ENCODE measurements around the gene ARHGEF17. TPM values are rescaled to one million over a fixed set of nuclear protein-coding genes. Genes with fewer than 3 reads are reported as not detected.
A peak's percentile ranks its signal among the peaks of the same experiment; 100 is the strongest.

The ARHGEF17 gene
- total and polyA plus RNA-seq, 4 experiments from 2014 or later = 0.23 TPM; not detected in 3

- Mint-ChIP-seq H3K27ac (no peak overlapping the region), H3K4me3 (no peak overlapping the region), H3K36me3 (no peaks in the 10 kb centered on the region), H3K27me3 (peaks cover 0 to 7% of the 10 kb centered on the region in 2 donors), H3K9me3 (peaks cover 0 to under 1% (median 0%) of the 10 kb centered on the region in 8 donors), H3K4me1 (no peaks in the 10 kb centered on the region)
- Histone ChIP-seq H3K4me1 (ENCODE audit: insufficient read depth, low read length) (no peaks in the 10 kb centered on the region), H3K27me3 (ENCODE audit: insufficient read depth, low read length) (no peaks in the 10 kb centered on the region), H3K27ac (ENCODE audit: low read depth, low read length) (no peak overlapping the region), H3K4me3 (ENCODE audit: low read length in 2 of 2) (no peak overlapping the region), H3K9me3 (ENCODE audit: control insufficient read depth in 1 of 2, low read length in 2 of 2) (no peaks in the 10 kb centered on the region), H3K36me3 (ENCODE audit: insufficient read depth, low read length) (no peaks in the 10 kb centered on the region)
- DNase-seq = no peak
- ChIA-PET CTCF (ENCODE audit: partially characterized antibody) (interaction anchor here (3.1 kb wide), 1 partner anchor 10 kb away, joined by 11 read pairs; no protein-coding TSS in a partner anchor), POLR2A (ENCODE audit: partially characterized antibody) (no interaction called here)
- intact Hi-C loops (cut with micrococcal nuclease) = no loop called here
Measured at GRCh38 chr11:73345481-73346160, 37.5 kb downstream of the ARHGEF17 start.

GRCh38 chr11:73346186-73346935 lies 38.3 kb downstream of the ARHGEF17 start:
- Histone ChIP-seq H3K36me3 (ENCODE audit: insufficient read depth, low read length) (no peaks in the 10 kb centered on the region), H3K27ac (ENCODE audit: low read depth, low read length) (no peak overlapping the region), H3K4me1 (ENCODE audit: insufficient read depth, low read length) (no peaks in the 10 kb centered on the region), H3K4me3 (ENCODE audit: low read length in 2 of 2) (no peak overlapping the region), H3K27me3 (ENCODE audit: insufficient read depth, low read length) (no peaks in the 10 kb centered on the region), H3K9me3 (ENCODE audit: control insufficient read depth in 1 of 2, low read length in 2 of 2) (no peaks in the 10 kb centered on the region)
- ChIA-PET POLR2A (ENCODE audit: partially characterized antibody) (no interaction called here), CTCF (ENCODE audit: partially characterized antibody) (interaction anchor here (3.1 kb wide), 1 partner anchor 11 kb away, joined by 11 read pairs; no protein-coding TSS in a partner anchor)
- no peak for DNase-seq
- Mint-ChIP-seq H3K27me3 (peaks cover 0 to 7% of the 10 kb centered on the region in 2 donors), H3K27ac (no peak overlapping the region), H3K4me1 (peaks cover 0 to 4% (median 2%) of the 10 kb centered on the region in 4 donors), H3K36me3 (no peaks in the 10 kb centered on the region), H3K4me3 (no peak overlapping the region), H3K9me3 (peaks cover 0 to 2% (median 0%) of the 10 kb centered on the region in 8 donors)
- intact Hi-C loops (cut with micrococcal nuclease) = no loop called here

GRCh38 chr11:73347067-73347466 lies 39.0 kb downstream of the ARHGEF17 start:
- Mint-ChIP-seq H3K4me1 (peaks cover 0 to 6% (median 2%) of the 10 kb centered on the region in 4 donors), H3K9me3 (peaks cover 0 to 2% (median 0%) of the 10 kb centered on the region in 8 donors)

GRCh38 chr11:73348838-73349237 lies 40.8 kb downstream of the ARHGEF17 start:
- no peaks in the 10 kb centered on the region for H3K27me3 ChIP-seq (ENCODE audit: insufficient read depth, low read length)
- Mint-ChIP-seq H3K36me3 (no peaks in the 10 kb centered on the region), H3K4me1 (peaks cover 0 to 6% (median 2%) of the 10 kb centered on the region in 4 donors), H3K4me3 (no peak overlapping the region), H3K27me3 (peaks cover 0 to 7% of the 10 kb centered on the region in 2 donors), H3K27ac (peak overlapping the region in 1 of 7 donors; percentile 29), H3K9me3 (peaks cover 0 to 2% (median 0%) of the 10 kb centered on the region in 8 donors)
- no peak overlapping the region for H3K4me3 ChIP-seq (ENCODE audit: low read length in 2 of 2)
- H3K36me3 ChIP-seq (ENCODE audit: insufficient read depth, low read length) = no peaks in the 10 kb centered on the region
- POLR2A ChIA-PET (ENCODE audit: partially characterized antibody) = interaction anchor here (0.8 kb wide), 1 partner anchor 45 kb away, joined by 4 read pairs; no protein-coding TSS in a partner anchor
- intact Hi-C loops (cut with micrococcal nuclease) = no loop called here
- no peak for DNase-seq
- no peak overlapping the region for H3K27ac ChIP-seq (ENCODE audit: low read depth, low read length)
- no peaks in the 10 kb centered on the region for H3K9me3 ChIP-seq (ENCODE audit: control insufficient read depth in 1 of 2, low read length in 2 of 2)
- CTCF ChIA-PET (ENCODE audit: partially characterized antibody) = interaction anchor here (1.0 to 7.1 kb wide), 6 partner anchors 12 to 313 kb away, joined by 3 to 319 read pairs (median 5); no protein-coding TSS in a partner anchor
- H3K4me1 ChIP-seq (ENCODE audit: insufficient read depth, low read length) = no peaks in the 10 kb centered on the region

More at GRCh38 chr11:73347067-73347466, 39.0 kb downstream of the ARHGEF17 start:
- intact Hi-C loops (cut with micrococcal nuclease) = no loop called here
- Histone ChIP-seq H3K27me3 (ENCODE audit: insufficient read depth, low read length) (no peaks in the 10 kb centered on the region), H3K9me3 (ENCODE audit: control insufficient read depth in 1 of 2, low read length in 2 of 2) (no peaks in the 10 kb centered on the region), H3K36me3 (ENCODE audit: insufficient read depth, low read length) (no peaks in the 10 kb centered on the region), H3K4me1 (ENCODE audit: insufficient read depth, low read length) (no peaks in the 10 kb centered on the region), H3K4me3 (ENCODE audit: low read length in 2 of 2) (no peak overlapping the region), H3K27ac (ENCODE audit: low read depth, low read length) (no peak overlapping the region)
- Mint-ChIP-seq H3K27me3 (peaks cover 0 to 7% of the 10 kb centered on the region in 2 donors), H3K4me3 (no peak overlapping the region), H3K36me3 (no peaks in the 10 kb centered on the region), H3K27ac (no peak overlapping the region)
- ChIA-PET POLR2A (ENCODE audit: partially characterized antibody) (no interaction called here), CTCF (ENCODE audit: partially characterized antibody) (interaction anchor here (1.7 to 7.1 kb wide), 2 partner anchors 12 to 43 kb away, joined by 5 to 319 read pairs; no protein-coding TSS in a partner anchor)
- no peak for DNase-seq

GRCh38 chr11:73349633-73350032 lies 41.6 kb downstream of the ARHGEF17 start:
- Histone ChIP-seq H3K9me3 (ENCODE audit: control insufficient read depth in 1 of 2, low read length in 2 of 2) (no peaks in the 10 kb centered on the region), H3K27ac (ENCODE audit: low read depth, low read length) (no peak overlapping the region), H3K27me3 (ENCODE audit: insufficient read depth, low read length) (no peaks in the 10 kb centered on the region), H3K4me3 (ENCODE audit: low read length in 2 of 2) (no peak overlapping the region), H3K36me3 (ENCODE audit: insufficient read depth, low read length) (no peaks in the 10 kb centered on the region), H3K4me1 (ENCODE audit: insufficient read depth, low read length) (no peaks in the 10 kb centered on the region)
- H3K4me3 Mint-ChIP-seq = no peak overlapping the region
- peaks cover 0 to 7% of the 10 kb centered on the region in 2 donors for H3K27me3 Mint-ChIP-seq
- H3K9me3 Mint-ChIP-seq = peaks cover 0 to 2% (median 0%) of the 10 kb centered on the region in 8 donors
- H3K27ac Mint-ChIP-seq = peak overlapping the region in 1 of 7 donors; percentile 42
- no peaks in the 10 kb centered on the region for H3K36me3 Mint-ChIP-seq
- CTCF ChIA-PET (ENCODE audit: partially characterized antibody) = interaction anchor here (1.2 to 7.1 kb wide), 7 partner anchors 12 to 312 kb away, joined by 3 to 319 read pairs (median 6); no protein-coding TSS in a partner anchor
- POLR2A ChIA-PET (ENCODE audit: partially characterized antibody) = interaction anchor here (3.2 kb wide), 1 partner anchor 44 kb away, joined by 29 read pairs; no protein-coding TSS in a partner anchor
- intact Hi-C loops (cut with micrococcal nuclease) = no loop called here
- peaks cover 0 to 6% (median 2%) of the 10 kb centered on the region in 4 donors for H3K4me1 Mint-ChIP-seq
- DNase-seq = no peak

GRCh38 chr11:73350908-73351636 lies 43.0 kb downstream of the ARHGEF17 start:
- Histone ChIP-seq H3K27me3 (ENCODE audit: insufficient read depth, low read length) (no peaks in the 10 kb centered on the region), H3K9me3 (ENCODE audit: control insufficient read depth in 1 of 2, low read length in 2 of 2) (no peaks in the 10 kb centered on the region), H3K36me3 (ENCODE audit: insufficient read depth, low read length) (no peaks in the 10 kb centered on the region), H3K4me3 (ENCODE audit: low read length in 2 of 2) (no peak overlapping the region), H3K27ac (ENCODE audit: low read depth, low read length) (no peak overlapping the region), H3K4me1 (ENCODE audit: insufficient read depth, low read length) (no peaks in the 10 kb centered on the region)
- H3K36me3 Mint-ChIP-seq = no peaks in the 10 kb centered on the region
- peaks cover 0 to 5% of the 10 kb centered on the region in 2 donors for H3K27me3 Mint-ChIP-seq
- peak overlapping the region; percentile 44 to 87 (median 73) for H3K27ac Mint-ChIP-seq
- peak; percentile 72 to 77 (median 75) for DNase-seq
- POLR2A ChIA-PET (ENCODE audit: partially characterized antibody) = interaction anchor here (0.5 to 3.2 kb wide), 5 partner anchors 15 to 275 kb away, joined by 3 to 29 read pairs (median 4); partner anchors contain the start of gene RELT
- intact Hi-C loops (cut with micrococcal nuclease) = loop anchor here (1.0 kb wide), 3 partner anchors 25 to 310 kb away; partner anchors contain the start of gene RELT
- CTCF ChIA-PET (ENCODE audit: partially characterized antibody) = interaction anchor here (0.6 to 7.1 kb wide), 37 partner anchors 10 to 358 kb away, joined by 3 to 319 read pairs (median 5); partner anchors contain the start of genes ARHGEF17, PLEKHB1 and RELT
- no peak overlapping the region for H3K4me3 Mint-ChIP-seq
- peaks cover 0 to 2% (median 0%) of the 10 kb centered on the region in 8 donors for H3K9me3 Mint-ChIP-seq
- H3K4me1 Mint-ChIP-seq = peaks cover 0 to 6% (median 2%) of the 10 kb centered on the region in 4 donors
